Immature natural killer cell (primary cell): Measurements from ENCODE around the gene GLIS2. TPM values are rescaled to one million over a fixed set of nuclear protein-coding genes. Genes with fewer than 3 reads are reported as not detected.

Experiments used
- DNase-seq, 3 donors: peaks; one replicate each; pipeline ENCODE4 v3.0.0; 2022; ENCODE audit warnings: mixed read lengths in 1 of 3
- H3K27ac Mint-ChIP-seq, 6 donors: one replicate each; pipeline ENCODE4 v1.8.0; 2020; ENCODE audit warnings: mixed read lengths in 6 of 6, mild to moderate bottlenecking in 5 of 6, inconsistent platforms in 4 of 6, moderate library complexity in 3 of 6
- H3K27me3 Mint-ChIP-seq, 3 donors: one replicate each; pipeline ENCODE4 v1.8.0; 2020 to 2021; ENCODE audit warnings: low read depth in 3 of 3, mild to moderate bottlenecking in 3 of 3, mixed read lengths in 3 of 3, moderate library complexity in 3 of 3, inconsistent platforms in 1 of 3
- H3K36me3 Mint-ChIP-seq, 3 donors: one replicate each; pipeline ENCODE4 v1.8.0; 2020; ENCODE audit warnings: mixed read lengths in 3 of 3, inconsistent platforms in 2 of 3, mild to moderate bottlenecking in 2 of 3
- H3K4me1 Mint-ChIP-seq, 2 donors: one replicate each; pipeline ENCODE4 v1.8.0; 2020; ENCODE audit warnings: inconsistent platforms in 2 of 2, mild to moderate bottlenecking in 2 of 2, mixed read lengths in 2 of 2, moderate library complexity in 1 of 2
- H3K4me3 Mint-ChIP-seq, 5 donors: one replicate each; pipeline ENCODE4 v1.8.0; 2020; ENCODE audit warnings: mild to moderate bottlenecking in 5 of 5, mixed read lengths in 5 of 5, inconsistent platforms in 3 of 5, moderate library complexity in 3 of 5
- H3K9me3 Mint-ChIP-seq, 6 donors: one replicate each; pipeline ENCODE4 v1.8.0; 2020; ENCODE audit warnings: mild to moderate bottlenecking in 6 of 6, mixed read lengths in 6 of 6, inconsistent platforms in 4 of 6, moderate library complexity in 3 of 6
- polyA plus RNA-seq, 3 donors: library from polyadenylated mRNA; unstranded; fragments of 300-500 nt; fragmentation: Illumina TruSeq; gene quantifications; one replicate each; pipeline ENCODE4 v1.2.3, GENCODE V29; 2021

GLIS2 gene
- polyA plus RNA-seq, 3 donors from 2014 or later: not detected

GRCh38 chr16:4285167-4285566 lies 30.7 kb upstream of the GLIS2 start:
- H3K4me3 Mint-ChIP-seq: no peak overlapping the region
- H3K36me3 Mint-ChIP-seq: peaks cover 0 to 3% (median 0%) of the 10 kb centered on the region in 3 donors
- H3K4me1 Mint-ChIP-seq: peaks cover 7 to 10% of the 10 kb centered on the region in 2 donors
- peaks cover 0 to 1% (median 0%) of the 10 kb centered on the region in 6 donors for H3K9me3 Mint-ChIP-seq
- DNase-seq: no peak
- H3K27me3 Mint-ChIP-seq: peaks cover 2 to 9% (median 5%) of the 10 kb centered on the region in 3 donors
- no peak overlapping the region for H3K27ac Mint-ChIP-seq

DNA sequence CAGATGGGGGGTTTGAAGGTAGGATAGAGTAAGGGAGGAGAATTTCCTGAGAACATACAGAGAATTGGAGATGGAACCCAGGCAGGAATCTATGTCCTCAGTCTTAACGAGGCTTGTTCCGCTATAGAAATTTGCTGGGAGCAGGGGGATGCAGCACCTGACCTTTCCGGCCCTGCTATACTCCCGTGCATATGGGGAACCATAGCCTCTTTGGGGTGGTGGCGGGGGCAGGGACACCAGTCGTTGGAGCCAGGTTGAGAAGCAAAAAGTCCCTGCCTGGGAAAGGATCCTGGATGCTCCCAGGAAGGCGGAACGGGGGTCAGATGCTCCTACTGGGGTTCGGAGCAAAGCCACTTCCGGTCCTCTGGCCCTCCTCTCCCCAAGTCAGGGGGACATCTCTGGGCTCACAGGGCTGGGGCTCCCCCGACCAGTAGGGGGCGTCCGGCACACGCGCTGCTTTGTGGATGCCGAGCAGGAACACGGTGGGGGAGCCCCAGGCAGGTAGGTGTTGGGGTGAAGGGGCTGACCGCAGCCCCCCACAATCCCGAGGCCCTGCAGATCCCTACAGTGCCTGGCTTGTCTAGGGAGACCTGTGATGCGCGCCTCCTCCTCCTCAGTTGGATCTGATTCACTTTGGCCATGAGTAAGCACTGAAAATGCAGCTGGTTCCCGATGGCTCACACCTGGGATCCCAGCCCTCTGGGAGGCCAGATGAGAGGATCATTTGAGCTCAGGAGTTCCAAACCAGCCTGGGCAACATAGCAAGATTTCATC lies 27.5 kb upstream of the GLIS2 start:
- H3K36me3 Mint-ChIP-seq: peaks cover 0 to 3% (median 0%) of the 10 kb centered on the region in 3 donors
- peaks cover 4 to 9% (median 7%) of the 10 kb centered on the region in 3 donors for H3K27me3 Mint-ChIP-seq
- H3K4me1 Mint-ChIP-seq: peaks cover 7 to 10% of the 10 kb centered on the region in 2 donors
- peaks cover 0 to 1% (median 0%) of the 10 kb centered on the region in 6 donors for H3K9me3 Mint-ChIP-seq
- H3K4me3 Mint-ChIP-seq: peak overlapping the region in 1 of 5 donors; percentile 38
- H3K27ac Mint-ChIP-seq: peak overlapping the region in 1 of 6 donors; percentile 55
- peak; percentile 69 to 78 (median 74) for DNase-seq

- H3K27ac Mint-ChIP-seq: no peak overlapping the region
- no peak overlapping the region for H3K4me3 Mint-ChIP-seq
- peaks cover 0 to 1% (median 0%) of the 10 kb centered on the region in 6 donors for H3K9me3 Mint-ChIP-seq
- H3K4me1 Mint-ChIP-seq: peaks cover 7 to 10% of the 10 kb centered on the region in 2 donors
- DNase-seq: no peak
- peaks cover 2 to 8% (median 4%) of the 10 kb centered on the region in 3 donors for H3K27me3 Mint-ChIP-seq
- H3K36me3 Mint-ChIP-seq: no peaks in the 10 kb centered on the region
Measured at GRCh38 chr16:4290236-4290830, 25.5 kb upstream of the GLIS2 start.

DNA sequence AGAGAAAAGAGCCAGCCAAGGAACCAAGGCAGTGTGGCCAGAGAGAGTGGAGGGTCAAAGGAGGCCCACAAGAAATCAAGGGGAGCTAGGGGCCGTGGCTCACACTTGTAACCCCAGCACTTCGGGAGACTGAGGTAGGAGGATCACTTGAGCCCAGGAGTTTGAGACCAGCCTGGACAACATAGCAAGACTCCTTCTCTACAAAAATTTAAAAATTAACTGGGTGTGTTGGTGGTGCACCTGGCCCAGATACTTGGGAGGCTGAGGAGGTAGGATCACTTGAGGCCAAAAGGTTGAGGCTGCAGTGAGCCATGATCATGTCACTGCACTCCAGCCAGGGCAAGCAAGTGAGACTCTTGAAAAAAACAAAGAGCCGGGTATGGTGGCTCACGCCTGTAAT lies 24.2 kb upstream of the GLIS2 start:
- H3K4me1 Mint-ChIP-seq: peaks cover 7 to 10% of the 10 kb centered on the region in 2 donors
- peaks cover 0 to 1% (median 0%) of the 10 kb centered on the region in 6 donors for H3K9me3 Mint-ChIP-seq
- no peak overlapping the region for H3K27ac Mint-ChIP-seq
- no peak for DNase-seq
- no peaks in the 10 kb centered on the region for H3K36me3 Mint-ChIP-seq
- H3K4me3 Mint-ChIP-seq: no peak overlapping the region
- peaks cover 2 to 8% (median 4%) of the 10 kb centered on the region in 3 donors for H3K27me3 Mint-ChIP-seq

DNA sequence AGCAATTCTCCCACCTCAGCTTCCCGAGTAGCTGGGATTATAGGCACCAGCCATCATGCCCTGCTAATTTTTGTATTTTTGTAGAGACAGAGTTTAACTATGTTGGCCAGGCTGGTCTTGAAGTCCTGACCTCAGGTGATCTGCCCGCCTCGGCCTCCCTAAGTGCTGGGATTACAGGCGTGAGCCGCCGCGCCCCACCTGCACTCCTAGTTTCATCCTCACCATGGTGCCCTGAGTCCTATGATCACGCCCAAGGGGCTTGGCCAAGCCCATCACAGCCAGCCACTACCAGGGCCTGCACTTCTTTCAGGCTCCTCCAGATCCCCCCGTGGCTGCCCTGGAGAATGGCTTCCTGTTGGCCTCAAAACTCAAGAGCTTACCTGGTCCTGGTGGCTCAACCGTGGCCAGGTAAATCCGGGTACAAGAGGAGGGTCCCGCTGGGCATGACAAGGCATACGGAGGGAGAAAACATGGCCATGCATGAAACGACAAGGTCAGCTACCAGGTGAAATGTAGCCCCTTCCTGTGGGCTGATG lies 22.6 kb upstream of the GLIS2 start:
- DNase-seq: no peak
- Mint-ChIP-seq H3K9me3 (no peaks in the 10 kb centered on the region), H3K27ac (no peak overlapping the region), H3K4me1 (peaks cover under 1 to 4% of the 10 kb centered on the region in 2 donors), H3K4me3 (no peak overlapping the region), H3K36me3 (no peaks in the 10 kb centered on the region), H3K27me3 (peaks cover 2 to 6% (median 4%) of the 10 kb centered on the region in 3 donors)

GRCh38 chr16:4293822-4294457 lies 21.9 kb upstream of the GLIS2 start:
- H3K27ac Mint-ChIP-seq: no peak overlapping the region
- H3K27me3 Mint-ChIP-seq: peaks cover 0 to 4% (median 2%) of the 10 kb centered on the region in 3 donors
- no peaks in the 10 kb centered on the region for H3K4me1 Mint-ChIP-seq

DNA sequence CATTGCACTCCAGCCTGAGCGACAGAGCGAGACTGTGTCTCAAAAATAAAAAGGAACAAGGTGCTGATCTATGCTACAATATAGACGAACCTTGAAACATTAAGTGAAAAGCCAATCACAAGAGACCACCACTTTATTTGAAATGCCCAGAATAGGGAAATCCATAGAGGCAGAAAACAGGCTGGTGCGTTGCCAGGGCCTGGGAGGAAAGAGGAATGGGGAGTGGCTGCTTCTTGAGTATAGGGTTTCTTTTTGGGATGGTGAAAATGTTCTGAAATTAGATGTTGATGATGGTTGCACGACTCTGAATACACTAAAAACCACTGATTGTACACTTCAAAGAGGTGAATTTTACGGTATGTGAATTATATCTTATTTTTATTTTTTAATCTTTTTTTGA lies 20.3 kb upstream of the GLIS2 start:
- Mint-ChIP-seq H3K27me3 (peaks cover 0 to 4% (median 2%) of the 10 kb centered on the region in 3 donors), H3K9me3 (no peaks in the 10 kb centered on the region), H3K4me3 (no peak overlapping the region), H3K27ac (peak overlapping the region in 1 of 6 donors; percentile 62), H3K36me3 (no peaks in the 10 kb centered on the region), H3K4me1 (no peaks in the 10 kb centered on the region)
- no peak for DNase-seq

More at GRCh38 chr16:4293822-4294457, 21.9 kb upstream of the GLIS2 start:
- Mint-ChIP-seq H3K4me3 (no peak overlapping the region), H3K9me3 (no peaks in the 10 kb centered on the region), H3K36me3 (no peaks in the 10 kb centered on the region)
- DNase-seq: no peak

DNA sequence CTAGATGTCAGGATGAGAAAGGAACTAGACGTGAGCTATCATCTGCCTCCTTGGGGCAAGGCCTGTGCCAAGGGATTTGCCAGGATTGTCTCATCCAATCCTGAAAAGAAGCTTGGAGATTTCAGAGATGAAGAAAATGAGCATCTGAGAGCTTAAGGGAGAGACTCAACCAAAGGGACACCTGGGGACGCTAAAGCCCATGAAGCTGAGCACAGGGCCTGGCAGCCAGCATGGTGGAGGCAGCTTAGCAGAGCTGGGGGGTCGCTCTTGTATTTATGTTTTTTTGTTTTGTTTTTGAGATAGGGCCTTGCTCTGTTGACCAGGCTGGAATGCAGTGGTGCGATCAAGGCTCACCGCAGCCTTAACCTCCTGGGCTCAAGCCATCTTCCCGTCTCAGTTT lies 18.4 kb upstream of the GLIS2 start:
- no peaks in the 10 kb centered on the region for H3K9me3 Mint-ChIP-seq
- H3K27ac Mint-ChIP-seq: no peak overlapping the region
- no peaks in the 10 kb centered on the region for H3K4me1 Mint-ChIP-seq
- peaks cover 0 to 7% (median 0%) of the 10 kb centered on the region in 3 donors for H3K36me3 Mint-ChIP-seq
- DNase-seq: no peak
- no peak overlapping the region for H3K4me3 Mint-ChIP-seq
- peaks cover 0 to 2% (median 0%) of the 10 kb centered on the region in 3 donors for H3K27me3 Mint-ChIP-seq

- peaks cover 0 to 7% (median 0%) of the 10 kb centered on the region in 3 donors for H3K36me3 Mint-ChIP-seq
- no peak overlapping the region for H3K4me3 Mint-ChIP-seq
- no peaks in the 10 kb centered on the region for H3K9me3 Mint-ChIP-seq
- no peak for DNase-seq
- no peak overlapping the region for H3K27ac Mint-ChIP-seq
- H3K4me1 Mint-ChIP-seq: no peaks in the 10 kb centered on the region
- H3K27me3 Mint-ChIP-seq: no peaks in the 10 kb centered on the region
Measured at GRCh38 chr16:4298761-4299522, 16.9 kb upstream of the GLIS2 start.

DNA sequence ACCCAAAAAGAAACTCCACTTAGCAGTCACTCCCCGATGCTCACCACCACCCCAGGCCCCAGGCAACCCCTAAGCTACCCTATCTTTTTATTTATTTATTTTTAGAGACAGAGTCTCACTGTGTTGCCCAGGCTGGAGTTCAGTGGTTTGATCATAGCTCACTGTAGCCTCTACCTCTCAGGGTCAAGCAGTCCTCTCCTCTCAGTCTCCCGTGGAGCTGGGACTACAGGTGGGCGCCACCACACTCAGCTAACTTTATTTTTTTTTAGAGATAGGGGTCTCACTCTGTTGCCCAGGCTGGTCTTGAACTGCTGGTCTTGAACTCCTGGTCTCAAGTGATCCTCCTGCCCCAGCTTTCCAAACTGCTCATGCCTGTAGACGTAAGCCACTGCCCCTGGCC lies 14.7 kb upstream of the GLIS2 start:
- H3K36me3 Mint-ChIP-seq: peaks cover 0 to 7% (median 0%) of the 10 kb centered on the region in 3 donors
- no peak overlapping the region for H3K27ac Mint-ChIP-seq

GRCh38 chr16:4301968-4302367 lies 13.9 kb upstream of the GLIS2 start:
- Mint-ChIP-seq H3K36me3 (peaks cover 0 to 7% (median 0%) of the 10 kb centered on the region in 3 donors), H3K4me1 (peaks cover 12 to 13% of the 10 kb centered on the region in 2 donors), H3K4me3 (no peak overlapping the region), H3K27ac (no peak overlapping the region), H3K9me3 (no peaks in the 10 kb centered on the region), H3K27me3 (peaks cover 3 to 4% (median 4%) of the 10 kb centered on the region in 3 donors)
- DNase-seq: no peak

More for the DNA sequence above, 14.7 kb upstream of the GLIS2 start:
- no peak for DNase-seq
- H3K4me1 Mint-ChIP-seq: peaks cover 4 to 5% of the 10 kb centered on the region in 2 donors
- no peaks in the 10 kb centered on the region for H3K9me3 Mint-ChIP-seq
- no peak overlapping the region for H3K4me3 Mint-ChIP-seq
- peaks cover under 1 to 3% (median 2%) of the 10 kb centered on the region in 3 donors for H3K27me3 Mint-ChIP-seq

DNA sequence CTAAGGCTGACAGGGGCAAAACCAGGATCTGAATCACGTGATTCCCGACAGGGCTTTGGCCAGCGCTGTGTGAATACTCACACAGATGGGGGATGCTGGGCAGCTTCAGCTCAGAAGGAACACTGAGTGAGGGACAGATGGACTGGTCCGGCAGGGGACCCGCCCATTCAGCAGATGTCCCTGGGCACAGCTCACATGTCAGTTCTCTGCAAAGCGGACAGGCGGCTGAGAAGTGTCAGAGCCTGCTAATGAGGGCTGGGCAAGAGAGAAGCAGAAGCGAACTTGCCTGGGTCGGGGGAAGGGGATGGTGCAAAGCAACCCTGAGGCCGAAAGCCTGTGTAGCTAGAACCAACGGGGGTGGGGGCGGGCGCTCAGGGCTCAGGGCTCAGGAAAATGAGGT lies 11.9 kb upstream of the GLIS2 start:
- Mint-ChIP-seq H3K9me3 (no peaks in the 10 kb centered on the region), H3K27me3 (peaks cover 4 to 10% (median 5%) of the 10 kb centered on the region in 3 donors), H3K36me3 (peaks cover 0 to 11% (median 0%) of the 10 kb centered on the region in 3 donors), H3K27ac (peak overlapping the region in 2 of 6 donors; percentile 27 to 30), H3K4me1 (peaks cover 17% of the 10 kb centered on the region in 2 donors), H3K4me3 (no peak overlapping the region)
- DNase-seq: no peak
